Measurements from ENCODE around the gene RAB1A.

- TF ChIP-seq CTCF (IDR thresholded peaks at IDR 0.05) (peak; percentile 93), POLR2AphosphoS5 (IDR thresholded peaks at IDR 0.05; ENCODE audit: low read depth, low read length) (no peak), REST (IDR thresholded peaks at IDR 0.05; ENCODE audit: insufficient read depth in 1 of 2, low read depth in 2 of 2, low read length in 1 of 2) (no peak)
Measured at GRCh38 chr2:65040400-65041261, 89.3 kb downstream of the RAB1A start.

Measured in Panc1 (cell line).